Muscle of leg (tissue), 11 donors: ENCODE data around the gene PEMT. TPM values are rescaled to one million over a fixed set of nuclear protein-coding genes. Genes with fewer than 3 reads are reported as not detected.
"Not testable (repeated sequence)": the region's sequence is repeated elsewhere in the genome, so short reads cannot be mapped to it uniquely, and the experiment has no call there.

Source experiments
- DNase-seq: peaks from one replicate; pipeline ENCODE4 v3.0.0; 2013
- H3K27ac ChIP-seq: one replicate; pipeline ENCODE4 v1.5.1; 2013; ENCODE audit warnings: mild to moderate bottlenecking, low read length, control low read depth
- H3K27me3 ChIP-seq: one replicate; pipeline ENCODE4 v1.6.1; 2013; ENCODE audit warnings: low read length; ENCODE audit not compliant: control insufficient read depth, insufficient read depth
- H3K36me3 ChIP-seq: one replicate; pipeline ENCODE4 v1.6.1; 2013; ENCODE audit warnings: low read length; ENCODE audit not compliant: control insufficient read depth, insufficient read depth
- H3K4me1 ChIP-seq: one replicate; pipeline ENCODE4 v1.6.1; 2013; ENCODE audit warnings: low read length; ENCODE audit not compliant: control insufficient read depth, insufficient read depth
- H3K4me3 ChIP-seq: one replicate; pipeline ENCODE4 v1.5.1; 2013; ENCODE audit warnings: low read length, control low read depth
- H3K9me3 ChIP-seq: replicated peaks from 2 replicates; pipeline ENCODE4 v1.6.1; 2013; ENCODE audit warnings: low read depth, low read length; ENCODE audit not compliant: control insufficient read depth
- WGBS: methylation state at CpG from one replicate; pipeline ENCODE4 v1.1.5; 2013; ENCODE audit warnings: missing lambda C conversion rate; ENCODE audit not compliant: insufficient coverage; 5-methylcytosine and 5-hydroxymethylcytosine counted together
- polyA plus RNA-seq, 8 donors: library from polyadenylated mRNA; unstranded; fragments of 120-200 nt; gene quantifications; one replicate each; pipeline versions ENCODE4 v1.2.1 to v1.2.3, GENCODE V29; 2013; ENCODE audit warnings: inconsistent platforms in 1 of 8, low replicate concordance in 1 of 8; ENCODE audit not compliant: insufficient read length in 8 of 8, insufficient read depth in 1 of 8
- total RNA-seq: library from RNA; stranded (reverse); fragments of 120-200 nt; gene quantifications from one replicate; pipeline ENCODE4 v1.2.4, GENCODE V29; 2013

PEMT gene
- total and polyA plus RNA-seq, 9 donors = 20.0 to 28.6 (median 24.5) TPM

DNA sequence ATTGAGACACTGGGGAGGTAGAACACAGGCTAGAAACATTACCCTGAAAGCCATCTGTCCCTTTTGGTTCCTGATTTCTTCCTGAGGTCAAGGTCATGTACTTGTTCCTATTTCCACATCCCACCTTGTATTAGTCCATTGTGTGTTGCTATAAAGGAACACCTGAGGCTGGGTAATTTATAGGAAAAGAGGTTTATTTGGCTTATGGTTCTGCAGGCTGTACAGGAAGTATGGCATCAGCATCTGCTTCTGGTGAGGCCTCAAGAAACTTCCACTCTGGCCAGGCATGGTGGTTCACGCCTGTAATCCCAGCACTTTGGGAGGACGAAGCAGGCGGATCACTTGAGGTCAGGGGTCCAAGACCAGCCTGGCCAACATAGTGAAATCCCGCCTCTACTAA lies 122.2 kb downstream of the PEMT start:
- WGBS = 96% methylated on average over 4 of the region's 4 CpGs
- H3K4me3 ChIP-seq = no peak overlapping the region
- no peaks in the 10 kb centered on the region for H3K9me3 ChIP-seq
- H3K36me3 ChIP-seq = no peaks in the 10 kb centered on the region
- peaks cover 11% of the 10 kb centered on the region for H3K27me3 ChIP-seq
- DNase-seq = no peak
- H3K27ac ChIP-seq = no peak overlapping the region
- H3K4me1 ChIP-seq = peaks cover 16% of the 10 kb centered on the region

DNA sequence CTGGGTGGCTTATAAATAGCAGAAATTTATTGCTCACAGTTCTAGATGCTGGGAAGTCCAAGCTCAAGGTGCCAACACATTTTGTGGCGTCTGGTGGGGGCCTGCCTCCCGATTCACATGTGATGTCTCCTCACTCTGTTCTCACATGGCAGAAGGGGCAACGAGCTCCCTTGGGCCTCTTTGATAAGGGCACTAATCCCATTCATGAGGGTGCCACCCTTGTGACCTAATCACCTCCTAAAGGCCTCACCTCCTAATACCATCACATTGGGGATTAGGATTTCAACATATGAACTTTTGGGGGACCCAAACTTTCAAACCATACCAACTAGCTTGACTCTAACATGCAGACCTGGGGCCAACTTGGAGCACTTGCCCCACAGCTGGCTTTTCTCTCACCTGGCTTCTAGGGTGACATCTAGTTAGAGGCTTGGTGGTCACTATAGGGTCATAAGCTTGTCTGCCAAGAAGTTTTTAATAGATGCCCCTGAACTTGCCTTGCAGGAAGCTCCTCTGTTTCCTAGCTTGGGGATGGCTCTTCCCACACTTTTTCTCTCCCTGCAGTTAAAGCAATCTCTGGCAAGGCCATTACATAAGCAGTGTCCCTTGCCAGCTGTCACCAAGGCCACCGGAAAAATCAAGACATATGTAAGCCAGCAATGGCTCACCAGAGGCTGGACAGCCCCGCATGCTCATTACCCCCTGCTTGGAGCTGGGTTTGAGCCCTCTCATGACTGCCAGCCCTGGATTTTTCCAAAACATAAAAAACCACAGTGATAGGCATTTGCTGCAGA lies 123.1 kb downstream of the PEMT start:
- DNase-seq = peak; percentile 53
- no peak overlapping the region for H3K27ac ChIP-seq
- H3K4me3 ChIP-seq = no peak overlapping the region
- no peaks in the 10 kb centered on the region for H3K36me3 ChIP-seq
- WGBS = 74% methylated on average over 5 of the region's 5 CpGs
- peaks cover 16% of the 10 kb centered on the region for H3K4me1 ChIP-seq
- no peaks in the 10 kb centered on the region for H3K9me3 ChIP-seq
- H3K27me3 ChIP-seq = peaks cover 11% of the 10 kb centered on the region

DNA sequence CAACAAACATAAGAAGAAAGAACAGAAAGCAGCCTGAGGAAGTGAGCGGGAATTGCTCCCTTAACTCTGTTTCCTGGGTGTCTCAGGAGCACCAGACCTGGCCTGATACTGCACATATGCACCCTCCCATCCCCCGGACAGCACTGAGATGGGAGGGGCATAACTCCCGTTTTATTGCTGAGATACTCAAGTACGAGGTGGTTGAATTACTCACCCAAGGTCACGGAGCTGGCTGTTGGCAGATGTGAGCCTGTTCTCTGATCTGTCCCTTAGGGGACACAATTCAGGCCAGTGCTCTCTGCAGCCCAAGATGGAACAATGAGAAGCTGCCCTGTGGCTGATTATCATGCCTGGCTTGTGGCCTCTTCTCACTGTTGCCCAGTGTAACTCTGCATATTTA lies 123.8 kb downstream of the PEMT start:
- no peak overlapping the region for H3K4me3 ChIP-seq
- H3K27me3 ChIP-seq = peaks cover 9% of the 10 kb centered on the region
- H3K27ac ChIP-seq = no peak overlapping the region
- no peaks in the 10 kb centered on the region for H3K9me3 ChIP-seq
- no peaks in the 10 kb centered on the region for H3K36me3 ChIP-seq
- no peak for DNase-seq
- H3K4me1 ChIP-seq = peaks cover 16% of the 10 kb centered on the region
- WGBS = 26% methylated on average over 4 of the region's 5 CpGs

DNA sequence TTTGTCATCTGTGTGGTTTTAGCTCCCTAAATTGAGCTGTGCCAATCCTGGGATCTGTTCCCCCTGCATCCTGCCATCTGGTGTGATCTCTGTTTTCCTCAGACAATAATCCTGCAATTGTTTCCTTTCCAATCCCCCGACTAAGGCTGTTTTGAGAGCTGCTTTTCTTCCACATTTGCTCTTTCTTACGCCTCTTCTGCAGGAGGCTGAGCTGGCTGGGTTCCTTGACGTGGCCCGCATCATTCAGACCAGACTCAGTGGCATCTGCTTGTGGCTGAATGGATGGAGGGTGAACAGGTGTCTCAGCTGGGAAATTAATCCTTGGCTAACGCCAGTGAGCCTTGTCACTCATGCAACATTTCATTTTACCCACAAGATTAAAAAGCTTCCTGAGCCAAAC lies 124.5 kb downstream of the PEMT start:
- Histone ChIP-seq H3K4me1 (peaks cover 16% of the 10 kb centered on the region), H3K4me3 (no peak overlapping the region), H3K27me3 (peaks cover 9% of the 10 kb centered on the region), H3K27ac (no peak overlapping the region), H3K9me3 (no peaks in the 10 kb centered on the region), H3K36me3 (no peaks in the 10 kb centered on the region)
- peak; percentile 33 for DNase-seq
- WGBS = 20% methylated on average over 1 of the region's 5 CpGs

DNA sequence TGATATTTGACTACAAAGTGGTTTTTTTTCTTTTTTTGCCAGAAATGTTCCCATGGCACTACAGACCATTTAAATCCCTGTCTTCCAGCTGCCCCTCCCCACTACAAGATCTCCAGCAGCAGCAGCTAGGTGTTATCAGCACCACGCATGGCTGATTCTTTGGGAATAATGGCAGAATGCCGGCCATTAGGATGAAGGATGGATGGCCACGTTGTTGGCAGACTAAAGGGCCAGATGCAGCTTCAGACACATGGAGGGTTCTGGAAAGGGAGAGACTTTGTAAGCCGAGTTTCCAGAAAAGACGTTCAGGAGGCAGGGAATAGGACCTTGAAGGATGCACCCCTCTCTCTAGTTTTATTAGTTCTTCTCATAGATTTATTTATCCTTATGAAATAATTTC lies 125.0 kb downstream of the PEMT start:
- H3K27ac ChIP-seq = no peak overlapping the region
- no peaks in the 10 kb centered on the region for H3K36me3 ChIP-seq
- peaks cover 9% of the 10 kb centered on the region for H3K27me3 ChIP-seq
- no peak for DNase-seq
- WGBS = 78% methylated on average over 2 of the region's 5 CpGs
- H3K4me3 ChIP-seq = no peak overlapping the region
- peaks cover 16% of the 10 kb centered on the region for H3K4me1 ChIP-seq
- no peaks in the 10 kb centered on the region for H3K9me3 ChIP-seq

DNA sequence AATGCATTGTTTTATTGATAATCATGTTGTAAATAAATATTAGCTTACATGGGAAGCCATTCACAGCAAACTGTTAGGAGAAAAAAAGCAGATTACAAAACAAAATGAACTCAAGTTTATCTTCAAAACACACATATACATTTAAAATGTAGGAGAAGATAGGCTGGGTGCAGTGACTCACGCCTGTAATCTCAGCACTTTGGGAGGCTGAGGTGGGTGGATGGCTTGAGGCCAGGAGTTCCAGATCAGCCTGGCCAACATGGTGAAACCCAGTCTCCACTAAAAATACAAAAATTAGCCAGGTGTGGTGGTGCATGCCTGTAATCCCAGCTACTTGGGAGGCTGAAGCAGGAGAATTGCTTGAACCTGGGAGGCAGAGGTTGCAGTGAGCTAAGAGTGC lies 125.6 kb downstream of the PEMT start:
- H3K9me3 ChIP-seq, H3K36me3 ChIP-seq, H3K4me3 ChIP-seq, DNase-seq, H3K27me3 ChIP-seq, H3K27ac ChIP-seq: not testable (repeated sequence)
- peaks cover 16% of the 10 kb centered on the region for H3K4me1 ChIP-seq
- no CpG with 5 or more reads among the region's 1 CpG for WGBS

DNA sequence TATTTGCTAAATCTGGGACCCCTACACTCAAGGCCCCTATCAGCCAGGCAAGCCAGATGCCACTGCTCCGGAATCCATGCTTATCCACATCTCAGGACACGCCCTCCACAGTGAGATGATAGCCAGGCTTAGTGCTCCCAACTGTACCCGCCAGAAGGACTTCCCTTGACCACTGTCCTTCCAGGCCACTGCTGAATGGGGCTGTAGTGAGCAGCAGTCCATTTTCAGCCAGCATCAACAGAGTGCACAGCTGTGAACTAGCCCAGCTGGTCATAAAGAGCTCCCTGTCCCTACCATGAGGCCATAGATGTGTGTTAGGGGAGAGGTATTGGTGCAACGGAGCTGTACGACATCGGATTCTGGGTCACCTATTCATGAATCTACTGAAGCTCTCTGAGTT lies 127.7 kb downstream of the PEMT start:
- 100% methylated on average over 1 of the region's 6 CpGs for WGBS
- no peak overlapping the region for H3K27ac ChIP-seq
- no peak for DNase-seq
- H3K27me3 ChIP-seq = no peaks in the 10 kb centered on the region
- H3K9me3 ChIP-seq = no peaks in the 10 kb centered on the region
- H3K4me1 ChIP-seq = peaks cover 16% of the 10 kb centered on the region
- H3K36me3 ChIP-seq = no peaks in the 10 kb centered on the region
- H3K4me3 ChIP-seq = no peak overlapping the region

DNA sequence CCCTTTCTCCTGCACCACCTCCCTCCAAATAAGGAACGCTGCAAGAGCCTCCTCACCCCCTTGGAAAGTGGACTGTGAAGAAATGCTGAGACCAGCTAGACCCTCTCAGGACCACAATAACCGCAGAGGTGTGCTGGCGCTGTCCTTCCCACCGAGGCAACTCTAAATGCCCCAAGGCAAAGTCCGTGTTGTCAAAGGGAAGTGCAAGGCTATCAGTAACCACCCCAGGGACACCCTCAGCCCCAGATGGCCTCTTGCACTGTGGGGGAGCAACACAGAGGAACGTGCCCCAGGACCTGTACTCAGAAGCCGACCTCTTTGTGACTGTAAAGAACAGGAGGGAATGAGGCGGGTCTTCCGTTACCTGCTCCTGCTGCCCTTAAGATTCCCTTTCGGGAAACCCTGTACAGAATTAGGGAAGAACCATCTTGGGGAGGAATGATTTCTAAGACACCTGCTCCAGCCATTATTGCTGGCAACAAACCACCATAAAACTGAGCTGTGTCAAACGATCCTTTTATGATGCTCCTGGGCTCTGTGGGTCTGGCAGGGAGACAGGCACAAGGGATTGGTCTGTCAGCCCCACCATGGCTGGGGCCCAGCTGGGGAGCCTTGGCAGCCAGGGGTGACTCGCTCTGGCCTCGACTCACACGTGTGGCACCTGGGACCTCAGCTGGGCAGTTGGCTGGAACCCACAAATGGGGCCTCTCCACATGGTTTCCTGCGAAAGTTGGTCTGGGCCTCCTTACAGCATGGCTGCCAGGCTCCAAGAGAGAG lies 129.3 kb downstream of the PEMT start:
- no peaks in the 10 kb centered on the region for H3K36me3 ChIP-seq
- DNase-seq = no peak
- WGBS = 61% methylated on average over 9 of the region's 15 CpGs

DNA sequence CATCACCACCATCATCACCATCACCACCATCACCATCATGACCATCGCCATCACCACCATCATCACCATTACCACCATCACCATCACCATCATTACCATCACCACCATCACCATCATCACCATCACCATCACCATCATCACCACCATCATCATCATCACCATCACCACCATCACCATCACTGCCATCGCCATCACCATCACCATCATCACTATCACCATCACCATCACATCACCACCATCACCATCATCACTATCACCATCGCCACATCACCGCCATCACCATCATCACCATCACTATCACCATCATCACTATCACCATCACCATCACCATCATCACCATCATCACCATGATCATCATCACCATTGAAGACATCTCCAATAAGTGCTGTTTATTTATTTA lies 131.5 kb downstream of the PEMT start:
- no peaks in the 10 kb centered on the region for H3K27me3 ChIP-seq
- H3K4me1 ChIP-seq = peaks cover 3% of the 10 kb centered on the region
- 96% methylated on average over 4 of the region's 4 CpGs for WGBS
- H3K36me3 ChIP-seq = no peaks in the 10 kb centered on the region
- no peaks in the 10 kb centered on the region for H3K9me3 ChIP-seq
- no peak overlapping the region for H3K4me3 ChIP-seq
- H3K27ac ChIP-seq = no peak overlapping the region
- DNase-seq = no peak

More for the DNA sequence above, 129.3 kb downstream of the PEMT start:
- no peak overlapping the region for H3K27ac ChIP-seq
- H3K27me3 ChIP-seq = no peaks in the 10 kb centered on the region
- H3K4me3 ChIP-seq = no peak overlapping the region
- H3K4me1 ChIP-seq = peaks cover 5% of the 10 kb centered on the region
- no peaks in the 10 kb centered on the region for H3K9me3 ChIP-seq

DNA sequence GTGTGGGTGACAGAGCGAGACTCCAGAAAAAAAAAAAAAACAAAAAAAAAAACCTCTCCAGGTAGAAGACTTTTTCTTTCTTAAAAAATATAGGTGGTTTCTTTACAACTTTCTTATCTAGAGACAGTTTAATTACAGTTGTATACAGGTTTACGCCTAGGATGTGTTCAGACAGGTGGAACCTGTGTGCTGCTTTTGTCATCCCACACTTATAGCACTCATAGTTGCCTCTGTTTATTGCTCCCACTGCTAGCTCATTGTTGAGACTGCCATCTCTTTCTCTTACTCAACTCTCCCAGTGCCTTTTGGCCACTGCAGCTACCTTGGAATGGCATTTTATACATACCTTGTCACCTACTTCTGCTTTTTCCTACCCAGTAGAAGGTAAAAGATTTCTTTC lies 133.8 kb downstream of the PEMT start:
- H3K36me3 ChIP-seq = no peaks in the 10 kb centered on the region
- no peaks in the 10 kb centered on the region for H3K9me3 ChIP-seq
- 83% methylated on average over 1 of the region's 2 CpGs for WGBS
- H3K4me1 ChIP-seq = peaks cover 9% of the 10 kb centered on the region
- no peak overlapping the region for H3K27ac ChIP-seq
- H3K4me3 ChIP-seq = no peak overlapping the region
- DNase-seq = no peak
- H3K27me3 ChIP-seq = no peaks in the 10 kb centered on the region
